Lung (tissue), 12 donors: ENCODE measurements around the gene ITGA3. TPM values are rescaled to one million over a fixed set of nuclear protein-coding genes. Genes with fewer than 3 reads are reported as not detected.

ENCODE experiments used
- ATAC-seq: fragments of 200-7000 bp; cut with Tn5 transposase; one replicate; pipeline ENCODE4 v1.9.1; 2020; ENCODE audit warnings: moderate number of reproducible peaks; ENCODE audit not compliant: insufficient read depth, low FRiP score
- DNase-seq, 3 donors: peaks; one replicate each; pipeline ENCODE4 v3.0.0-alpha.2; 2013 to 2017
- H3K27ac ChIP-seq, 2 donors: one replicate each; pipeline ENCODE4 v1.5.1; 2013; ENCODE audit warnings: mild to moderate bottlenecking in 2 of 2, moderate library complexity in 2 of 2, control low read depth in 1 of 2, inconsistent platforms in 1 of 2, low read depth in 1 of 2, low read length in 1 of 2
- H3K27me3 ChIP-seq, 3 donors: one replicate each; pipeline ENCODE4 v1.5.1; 2013; ENCODE audit warnings: low read length in 2 of 3; ENCODE audit not compliant: control insufficient read depth in 3 of 3, insufficient read depth in 3 of 3
- H3K36me3 ChIP-seq, 4 donors: one replicate each; pipeline ENCODE4 v1.5.1; 2013; ENCODE audit warnings: low read length in 4 of 4, mild to moderate bottlenecking in 1 of 4, moderate library complexity in 1 of 4; ENCODE audit not compliant: control insufficient read depth in 4 of 4, insufficient read depth in 4 of 4
- H3K4me1 ChIP-seq, 5 donors: one replicate each; pipeline ENCODE4 v1.5.1; 2013; ENCODE audit warnings: low read length in 5 of 5, mild to moderate bottlenecking in 2 of 5, moderate library complexity in 1 of 5; ENCODE audit not compliant: control insufficient read depth in 5 of 5, insufficient read depth in 5 of 5
- H3K4me3 ChIP-seq: one replicate; pipeline ENCODE4 v1.5.1; 2013; ENCODE audit warnings: mild to moderate bottlenecking, control low read depth, moderate library complexity
- H3K9ac ChIP-seq, 2 donors: one replicate each; pipeline ENCODE4 v1.5.1; 2013; ENCODE audit warnings: low read length in 2 of 2, control low read depth in 1 of 2; ENCODE audit not compliant: insufficient read depth in 1 of 2
- H3K9me3 ChIP-seq, 4 donors: one replicate each; pipeline ENCODE4 v1.5.1; 2013; ENCODE audit warnings: low read length in 3 of 4, mild to moderate bottlenecking in 1 of 4, moderate library complexity in 1 of 4; ENCODE audit not compliant: control insufficient read depth in 4 of 4, insufficient read depth in 3 of 4
- WGBS, 2 donors: extraction: QIAGEN DNeasy Blood & Tissue Kit; methylation state at CpG; one replicate each; pipeline ENCODE4 v1.1.7; 2013; 5-methylcytosine and 5-hydroxymethylcytosine counted together
- polyA plus RNA-seq, 2 donors: library from polyadenylated mRNA; stranded (reverse); fragments of 200-250 nt; gene quantifications; one replicate each; pipeline ENCODE4 v1.2.1, GENCODE V29; 2013
- total RNA-seq, 2 donors: library from RNA; depleted of rRNA in 1 of 2; stranded (reverse); fragments of >200 nt in 1 of 2; gene quantifications; one replicate each; pipeline ENCODE4 v1.2.1, GENCODE V29; 2014 to 2021
- TF ChIP-seq, protein P1 (sequence below): IDR thresholded peaks from 2 replicates; pipeline ENCODE4 v1.5.1; 2012; ENCODE audit warnings: mild to moderate bottlenecking; ENCODE audit errors: control extremely low read depth, extremely low read depth
- donor health status: control.
- donor health status: control.
- donor health status: Bipolar disorder and iron deficiency.
- donor health status: healthy.
- donor health status: DM: yes; HTN: yes; CAD: no.

ITGA3 gene
- total and polyA plus RNA-seq, 4 donors = 83.9 to 204 (median 133) TPM

DNA sequence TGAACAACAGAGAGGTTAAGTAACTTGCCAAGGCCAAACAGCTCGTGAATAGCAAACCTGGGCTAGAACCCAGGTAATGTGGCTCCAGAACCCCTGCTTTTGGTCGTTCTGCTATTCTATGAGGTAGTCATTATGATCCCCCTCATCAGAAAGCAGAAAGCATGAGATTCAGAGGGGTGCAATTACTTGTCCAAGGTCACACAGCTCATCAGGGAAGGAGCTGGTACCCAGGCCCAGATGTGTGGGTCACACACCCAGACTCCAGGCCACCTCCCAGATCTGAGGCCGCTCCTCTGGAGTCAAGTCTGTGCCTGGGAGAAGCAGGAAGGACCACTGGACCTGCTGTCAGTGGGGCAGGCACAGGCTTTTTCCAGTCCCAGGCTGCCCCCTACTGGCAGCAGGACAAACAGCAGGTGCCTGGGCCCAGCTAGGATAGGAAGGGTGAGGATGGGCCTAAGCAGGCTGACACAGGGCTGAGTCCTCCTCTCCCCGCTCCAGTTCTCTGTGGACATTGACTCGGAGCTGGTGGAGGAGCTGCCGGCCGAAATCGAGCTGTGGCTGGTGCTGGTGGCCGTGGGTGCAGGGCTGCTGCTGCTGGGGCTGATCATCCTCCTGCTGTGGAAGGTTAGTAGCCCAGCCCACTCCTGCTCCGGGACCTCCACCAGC, 31.5 kb downstream of the ITGA3 start:
- Histone ChIP-seq H3K9ac (no peak overlapping the region), H3K36me3 (peaks cover 0 to 32% (median 0%) of the 10 kb centered on the region in 4 donors)
- ATAC-seq = peak; percentile 82

GRCh38 chr17:50087912-50088405, 32.0 kb downstream of the ITGA3 start:
- Histone ChIP-seq H3K36me3 (peaks cover 0 to 31% (median 0%) of the 10 kb centered on the region in 4 donors), H3K9ac (no peak overlapping the region)
- WGBS, 2 donors = 91% methylated on average over 19 of the region's 19 CpGs

More for the DNA sequence above, 31.5 kb downstream of the ITGA3 start:
- DNase-seq = peak; percentile 71 to 83 (median 75)
- H3K27ac ChIP-seq = no peak overlapping the region
- peaks cover 0 to 8% (median 0%) of the 10 kb centered on the region in 5 donors for H3K4me1 ChIP-seq
- no peak overlapping the region for H3K4me3 ChIP-seq
- 55 to 62% methylated on average over 10 of the region's 10 CpGs for WGBS, 2 donors
- no peaks in the 10 kb centered on the region for H3K27me3 ChIP-seq
- TF ChIP-seq, protein P1, sequence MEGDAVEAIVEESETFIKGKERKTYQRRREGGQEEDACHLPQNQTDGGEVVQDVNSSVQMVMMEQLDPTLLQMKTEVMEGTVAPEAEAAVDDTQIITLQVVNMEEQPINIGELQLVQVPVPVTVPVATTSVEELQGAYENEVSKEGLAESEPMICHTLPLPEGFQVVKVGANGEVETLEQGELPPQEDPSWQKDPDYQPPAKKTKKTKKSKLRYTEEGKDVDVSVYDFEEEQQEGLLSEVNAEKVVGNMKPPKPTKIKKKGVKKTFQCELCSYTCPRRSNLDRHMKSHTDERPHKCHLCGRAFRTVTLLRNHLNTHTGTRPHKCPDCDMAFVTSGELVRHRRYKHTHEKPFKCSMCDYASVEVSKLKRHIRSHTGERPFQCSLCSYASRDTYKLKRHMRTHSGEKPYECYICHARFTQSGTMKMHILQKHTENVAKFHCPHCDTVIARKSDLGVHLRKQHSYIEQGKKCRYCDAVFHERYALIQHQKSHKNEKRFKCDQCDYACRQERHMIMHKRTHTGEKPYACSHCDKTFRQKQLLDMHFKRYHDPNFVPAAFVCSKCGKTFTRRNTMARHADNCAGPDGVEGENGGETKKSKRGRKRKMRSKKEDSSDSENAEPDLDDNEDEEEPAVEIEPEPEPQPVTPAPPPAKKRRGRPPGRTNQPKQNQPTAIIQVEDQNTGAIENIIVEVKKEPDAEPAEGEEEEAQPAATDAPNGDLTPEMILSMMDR = peak; percentile 89
- no peaks in the 10 kb centered on the region for H3K9me3 ChIP-seq

DNA sequence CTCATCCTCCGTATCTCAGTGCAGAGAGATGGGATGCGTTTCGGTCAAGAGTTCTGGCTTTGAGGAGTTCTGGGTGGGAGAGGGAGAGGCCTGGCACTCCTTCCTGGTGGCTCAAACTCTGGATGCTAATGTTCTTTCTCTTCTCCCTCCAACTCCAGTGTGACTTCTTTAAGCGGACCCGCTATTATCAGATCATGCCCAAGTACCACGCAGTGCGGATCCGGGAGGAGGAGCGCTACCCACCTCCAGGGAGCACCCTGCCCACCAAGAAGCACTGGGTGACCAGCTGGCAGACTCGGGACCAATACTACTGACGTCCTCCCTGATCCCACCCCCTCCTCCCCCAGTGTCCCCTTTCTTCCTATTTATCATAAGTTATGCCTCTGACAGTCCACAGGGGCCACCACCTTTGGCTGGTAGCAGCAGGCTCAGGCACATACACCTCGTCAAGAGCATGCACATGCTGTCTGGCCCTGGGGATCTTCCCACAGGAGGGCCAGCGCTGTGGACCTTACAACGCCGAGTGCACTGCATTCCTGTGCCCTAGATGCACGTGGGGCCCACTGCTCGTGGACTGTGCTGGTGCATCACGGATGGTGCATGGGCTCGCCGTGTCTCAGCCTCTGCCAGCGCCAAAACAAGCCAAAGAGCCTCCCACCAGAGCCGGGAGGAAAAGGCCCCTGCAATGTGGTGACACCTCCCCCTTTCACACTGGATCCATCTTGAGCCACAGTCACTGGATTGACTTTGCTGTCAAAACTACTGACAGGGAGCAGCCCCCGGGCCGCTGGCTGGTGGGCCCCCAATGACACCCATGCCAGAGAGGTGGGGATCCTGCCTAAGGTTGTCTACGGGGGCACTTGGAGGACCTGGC, 33.3 kb downstream of the ITGA3 start:
- TF ChIP-seq, protein P1 = no peak

More at GRCh38 chr17:50087912-50088405, 32.0 kb downstream of the ITGA3 start:
- Histone ChIP-seq H3K27me3 (no peaks in the 10 kb centered on the region), H3K4me1 (peaks cover 0 to 8% (median 0%) of the 10 kb centered on the region in 5 donors), H3K9me3 (no peaks in the 10 kb centered on the region), H3K4me3 (no peak overlapping the region), H3K27ac (no peak overlapping the region)
- no peak for ATAC-seq
- TF ChIP-seq, protein P1 = no peak
- DNase-seq = no peak

More for the DNA sequence above, 33.3 kb downstream of the ITGA3 start:
- peaks cover 0 to 13% (median 0%) of the 10 kb centered on the region in 5 donors for H3K4me1 ChIP-seq
- no peaks in the 10 kb centered on the region for H3K9me3 ChIP-seq
- peaks cover 0 to 30% (median 0%) of the 10 kb centered on the region in 4 donors for H3K36me3 ChIP-seq
- no peak overlapping the region for H3K27ac ChIP-seq
- H3K4me3 ChIP-seq = no peak overlapping the region
- no peaks in the 10 kb centered on the region for H3K27me3 ChIP-seq
- WGBS, 2 donors = 86 to 95% methylated on average over 25 of the region's 25 CpGs
- H3K9ac ChIP-seq = no peak overlapping the region
- no peak for ATAC-seq
- no peak for DNase-seq
